NCI-H2227 (cell line): ENCODE measurements around the gene EME1.
A peak's percentile ranks its signal among the peaks of the same experiment; 100 is the strongest.

ENCODE experiments used
- DNase-seq: peaks from one replicate; lab custom pipeline; 2025; ENCODE audit not compliant: unreplicated experiment; lab: John Stamatoyannopoulos, UW

The EME1 gene

GRCh38 chr17:50362661-50363060, 10.4 kb upstream of the EME1 start:
- no peak for DNase-seq

GRCh38 chr17:50363217-50364060, 9.6 kb upstream of the EME1 start:
- peak; percentile 91 for DNase-seq

- no peak for DNase-seq
These were observed 9.0 kb upstream of the EME1 start for GRCh38 chr17:50364061-50364458.

GRCh38 chr17:50364715-50365114, 8.3 kb upstream of the EME1 start:
- DNase-seq: no peak

GRCh38 chr17:50365165-50365564, 7.9 kb upstream of the EME1 start:
- no peak for DNase-seq

- no peak for DNase-seq
These were observed 7.2 kb upstream of the EME1 start for GRCh38 chr17:50365649-50366393.

- DNase-seq: no peak
These were observed 5.6 kb upstream of the EME1 start for GRCh38 chr17:50367401-50367800.

- no peak for DNase-seq
These were observed 3.0 kb upstream of the EME1 start for GRCh38 chr17:50370052-50370451.

- DNase-seq: no peak
These were observed 1.5 kb upstream of the EME1 start for GRCh38 chr17:50371526-50371925.

GRCh38 chr17:50372222-50372757, 739 bp upstream of the EME1 start:
- DNase-seq: no peak

- DNase-seq: no peak
These were observed 676 bp downstream of the EME1 start for GRCh38 chr17:50373705-50374104.

GRCh38 chr17:50375858-50376538, 3.0 kb downstream of the EME1 start:
- DNase-seq: peak; percentile 27

- DNase-seq: no peak
These were observed 6.5 kb downstream of the EME1 start for GRCh38 chr17:50379351-50380132.

- DNase-seq: no peak
These were observed 7.6 kb downstream of the EME1 start for GRCh38 chr17:50380369-50381259.

GRCh38 chr17:50381260-50381815, 8.3 kb downstream of the EME1 start:
- DNase-seq: no peak

- no peak for DNase-seq
These were observed 8.9 kb downstream of the EME1 start for GRCh38 chr17:50381920-50382319.

- no peak for DNase-seq
These were observed 9.9 kb downstream of the EME1 start for GRCh38 chr17:50382931-50383330.

GRCh38 chr17:50386510-50386909, 13.5 kb downstream of the EME1 start:
- DNase-seq: no peak

- DNase-seq: no peak
These were observed 15.7 kb downstream of the EME1 start for GRCh38 chr17:50388728-50389127.
